ELF-1 (cell line): ENCODE measurements around the gene GFPT1.

ENCODE experiments used
- DNase-seq: peaks from one replicate; pipeline ENCODE4 v3.0.0-alpha.2; 2016; ENCODE audit warnings: low read depth, low spot score

Gene GFPT1

GRCh38 chr2:69322631-69323030 is 64.4 kb downstream of the GFPT1 start:
- DNase-seq, result no peak

DNA sequence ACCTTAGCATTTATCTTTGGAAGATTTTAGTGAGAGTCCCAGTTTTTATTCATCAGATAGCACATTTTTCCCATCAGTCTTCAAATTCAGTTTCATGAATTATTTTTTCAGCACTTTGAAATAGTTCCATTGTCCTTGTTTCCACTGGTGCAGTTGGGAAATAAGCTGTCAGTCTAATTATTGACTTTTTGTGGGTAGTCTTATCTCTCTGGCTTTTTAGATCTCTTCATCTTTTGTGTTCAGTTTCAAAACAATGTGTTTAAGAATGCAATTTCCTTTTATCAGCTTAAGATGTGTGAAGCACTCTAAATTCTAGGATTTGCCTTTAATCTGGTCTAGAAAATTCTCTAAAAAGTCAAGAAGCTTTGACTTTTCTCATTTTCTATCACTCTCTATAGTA is 70.5 kb downstream of the GFPT1 start:
- no peak for DNase-seq

DNA sequence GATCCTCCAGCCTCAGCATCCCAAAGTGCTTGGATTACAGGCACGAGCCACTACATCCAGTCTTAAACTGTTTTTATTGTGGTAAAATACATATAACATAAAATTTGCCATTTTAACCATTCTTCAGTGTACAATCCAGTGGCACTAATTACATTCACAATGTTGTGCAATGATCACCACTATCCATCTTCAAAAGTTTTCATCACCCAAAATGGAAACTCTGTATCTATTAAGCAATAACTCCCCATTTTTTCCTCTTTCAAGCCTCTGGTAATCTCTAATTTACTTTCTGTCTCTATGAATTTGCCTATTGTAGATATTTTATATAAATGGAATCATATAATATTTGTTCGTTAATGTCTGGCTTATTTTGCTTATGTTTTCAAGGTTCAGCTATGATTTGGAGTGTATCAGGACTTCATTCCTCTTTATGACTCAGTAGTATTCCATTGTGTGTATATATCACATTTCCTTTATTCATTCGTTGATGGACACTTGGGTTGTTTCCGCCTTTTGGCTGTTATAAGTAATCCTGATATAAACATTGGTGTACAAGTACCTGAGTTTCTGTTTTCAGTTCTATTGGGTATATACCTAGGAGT is 71.8 kb downstream of the GFPT1 start:
- DNase-seq, result no peak

- DNase-seq, result no peak
Measured at GRCh38 chr2:69311024-69311416, 76.0 kb downstream of the GFPT1 start.

DNA sequence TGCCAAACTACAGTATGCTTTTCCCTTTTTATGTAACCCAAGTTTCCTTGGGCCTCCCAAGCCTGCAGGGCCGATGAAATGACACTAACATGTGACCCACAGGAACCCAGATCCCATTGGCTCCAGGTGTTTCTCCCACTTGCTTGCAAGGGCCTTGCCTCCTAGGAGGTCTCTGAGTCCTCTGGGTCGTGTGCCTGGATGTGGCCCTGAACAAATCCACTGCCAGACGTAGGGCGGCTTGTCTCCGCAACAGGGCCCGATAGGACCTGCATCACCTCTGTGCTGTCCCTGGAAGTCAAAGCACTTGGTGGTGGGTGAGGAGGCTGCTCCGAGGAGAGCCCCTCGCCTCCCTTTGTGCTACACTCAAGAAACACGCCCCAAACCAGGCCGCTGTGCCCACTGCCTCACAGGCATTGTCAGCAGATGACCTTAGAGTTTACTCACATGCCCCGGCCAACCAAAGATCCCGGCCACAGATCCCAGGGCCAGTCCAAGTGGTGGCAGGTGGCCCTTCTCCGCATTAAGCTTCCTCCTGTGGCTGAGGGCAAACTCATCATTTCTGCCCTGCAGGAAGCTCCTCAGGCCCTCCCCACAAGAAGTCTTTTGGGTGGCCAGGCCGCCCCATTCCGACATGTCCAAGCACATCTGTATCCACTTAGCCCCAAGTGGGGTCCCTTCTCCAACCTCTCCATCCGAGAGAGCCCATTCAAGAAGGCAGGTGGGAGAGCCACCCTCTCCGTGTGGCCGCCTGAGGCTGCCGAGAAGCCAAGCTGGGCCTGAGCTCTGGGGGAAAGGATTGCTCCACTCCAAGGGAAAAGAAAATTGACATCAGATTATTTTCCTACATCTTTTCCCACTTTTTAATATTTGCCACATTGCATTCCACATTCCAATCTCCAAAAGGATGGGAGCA is 76.7 kb downstream of the GFPT1 start:
- DNase-seq, result no peak

GRCh38 chr2:69309351-69310110 is 77.5 kb downstream of the GFPT1 start:
- DNase-seq, result no peak

- no peak for DNase-seq
Measured at GRCh38 chr2:69308338-69308737, 78.7 kb downstream of the GFPT1 start.

DNA sequence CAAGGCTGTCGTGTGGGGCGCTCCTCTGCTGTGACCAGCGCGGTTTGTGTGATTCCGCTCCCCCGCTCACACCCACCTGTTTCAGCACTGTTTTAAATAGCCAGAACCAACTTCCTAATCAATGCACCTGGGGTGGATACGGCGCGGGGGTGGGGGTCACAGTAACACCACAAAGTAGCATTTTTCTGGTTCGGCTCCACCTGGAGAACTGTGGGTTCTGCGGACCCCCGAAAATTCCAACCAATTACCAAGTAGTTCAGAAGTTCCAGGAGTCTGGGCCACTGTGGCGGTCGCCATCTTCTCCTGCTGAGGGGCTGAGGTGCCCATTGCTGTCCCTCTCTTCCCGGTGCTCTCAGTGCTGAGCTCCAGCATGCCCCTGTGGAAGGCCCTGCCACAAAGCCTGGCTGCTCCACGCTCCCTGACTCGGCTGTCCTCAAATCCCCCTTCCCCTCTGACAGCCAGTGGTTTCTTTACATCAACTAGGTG is 79.4 kb downstream of the GFPT1 start:
- DNase-seq, result no peak

GRCh38 chr2:69306822-69307578 is 80.0 kb downstream of the GFPT1 start:
- DNase-seq, result peak; percentile 91

- DNase-seq, result peak; percentile 50
Measured at GRCh38 chr2:69306393-69306821, 80.6 kb downstream of the GFPT1 start.

DNA sequence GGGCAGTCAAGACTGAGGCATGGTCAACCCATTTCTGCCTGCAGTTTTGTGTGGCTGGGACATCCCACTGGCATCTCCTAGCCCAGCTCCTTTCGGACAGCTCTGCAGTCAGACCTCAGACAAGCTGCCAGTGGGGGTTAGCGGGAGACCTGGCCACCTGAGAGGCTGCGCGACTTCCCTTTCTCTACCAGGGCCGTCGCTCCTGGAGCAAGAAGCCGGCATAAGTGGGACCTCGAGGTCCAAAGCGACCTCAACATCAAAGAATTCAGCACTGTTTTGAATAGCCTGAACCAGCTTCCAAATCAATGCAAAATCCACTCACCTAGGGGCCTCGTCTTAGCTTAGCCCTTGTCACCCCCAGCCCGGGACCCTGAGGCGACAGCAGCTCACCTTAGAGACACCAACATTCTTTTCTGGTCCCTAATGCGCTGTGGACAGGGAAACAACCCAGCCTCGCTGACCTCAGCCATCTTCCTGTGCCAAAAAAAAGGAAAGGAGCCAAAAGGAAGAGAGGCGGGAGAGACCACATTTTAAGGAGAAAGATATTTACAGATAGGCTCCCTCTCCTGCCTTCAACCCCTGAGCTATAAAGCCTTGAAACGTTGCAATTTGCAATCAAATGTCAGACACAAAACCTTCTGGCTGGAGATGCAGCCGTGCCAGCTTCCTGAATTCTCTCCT is 81.2 kb downstream of the GFPT1 start:
- DNase-seq, result no peak

- no peak for DNase-seq
Measured at GRCh38 chr2:69305166-69305565, 81.9 kb downstream of the GFPT1 start.

- no peak for DNase-seq
Measured at GRCh38 chr2:69304656-69305055, 82.4 kb downstream of the GFPT1 start.

- no peak for DNase-seq
Measured at GRCh38 chr2:69300650-69301049, 86.4 kb downstream of the GFPT1 start.

DNA sequence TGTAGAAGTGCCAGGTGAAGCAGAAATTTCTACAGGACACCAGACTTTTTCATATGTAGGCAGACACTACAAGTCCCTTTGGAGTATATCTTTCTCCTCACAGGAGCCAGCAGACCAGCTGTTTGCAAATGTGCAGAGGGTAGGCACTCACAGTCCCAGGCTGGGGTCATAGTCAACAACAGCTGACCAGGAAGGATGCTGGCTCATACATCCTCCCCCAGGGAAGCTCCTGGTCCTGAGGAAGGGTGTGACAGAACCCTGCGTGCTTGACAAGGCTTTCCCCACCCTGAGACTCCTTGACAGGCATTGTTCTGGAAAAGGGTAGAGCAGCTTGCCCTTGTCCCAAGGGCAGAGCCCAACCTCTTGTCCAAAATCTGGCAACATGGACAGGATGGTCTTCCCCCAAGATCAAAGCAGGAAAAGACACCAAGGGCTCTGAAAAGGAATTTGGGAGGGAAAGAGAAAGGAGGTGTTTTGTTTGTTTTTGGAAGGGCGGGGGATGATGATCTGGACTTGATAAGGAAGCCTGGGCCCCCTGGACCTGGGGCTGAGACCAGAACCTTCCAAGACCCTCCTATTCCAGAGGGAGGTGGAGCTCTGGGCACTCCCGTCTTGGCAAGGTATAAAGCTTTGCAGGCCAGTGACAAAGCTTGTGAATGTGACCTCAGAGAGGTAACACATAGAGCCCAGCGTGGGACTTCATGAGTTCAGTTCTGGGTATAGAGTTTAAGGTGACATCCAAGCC is 87.1 kb downstream of the GFPT1 start:
- no peak for DNase-seq

GRCh38 chr2:69298862-69299261 is 88.2 kb downstream of the GFPT1 start:
- no peak for DNase-seq

DNA sequence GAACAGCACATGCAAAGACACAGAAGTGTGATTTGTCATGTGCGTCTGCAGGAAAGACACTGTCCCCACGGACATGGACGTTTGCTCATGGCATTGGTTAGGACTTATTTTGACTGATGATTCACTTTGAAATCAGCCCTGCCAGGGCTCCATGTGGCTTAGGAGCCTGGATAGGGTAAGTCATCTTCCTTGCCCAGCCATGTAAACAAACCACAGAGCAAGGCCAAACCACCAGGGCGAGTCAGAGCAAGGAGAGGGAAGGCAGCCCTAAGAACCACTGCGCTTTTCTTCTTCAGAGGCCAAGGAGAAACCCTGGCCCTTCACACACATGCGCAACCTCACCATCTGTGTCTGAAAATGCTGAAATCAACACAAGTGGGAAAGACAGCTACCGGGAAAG is 88.8 kb downstream of the GFPT1 start:
- no peak for DNase-seq

GRCh38 chr2:69297216-69297615 is 89.8 kb downstream of the GFPT1 start:
- DNase-seq, result no peak

- no peak for DNase-seq
Measured at GRCh38 chr2:69296421-69296820, 90.6 kb downstream of the GFPT1 start.

DNA sequence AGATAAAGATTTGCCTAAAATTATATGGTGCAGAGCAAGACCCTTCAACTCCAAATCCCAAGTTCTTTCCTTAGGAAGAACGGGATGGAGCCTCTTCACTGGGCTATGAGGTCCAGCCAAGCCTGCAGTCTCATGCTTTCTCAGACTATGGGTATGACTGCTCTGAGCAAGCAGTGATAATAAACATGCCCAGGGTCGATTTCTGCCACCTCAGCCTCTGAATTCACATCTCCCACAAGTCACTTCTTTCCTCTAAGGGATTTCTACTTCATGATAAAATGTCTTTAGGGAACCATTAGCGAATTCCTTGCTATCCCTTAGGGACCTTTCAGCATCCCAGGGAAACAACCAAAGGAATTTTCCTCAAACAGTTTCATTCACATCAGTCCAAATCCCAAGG is 94.8 kb downstream of the GFPT1 start:
- no peak for DNase-seq
